Measurements from ENCODE around the gene SPINT2.

SPINT2 gene

GRCh38 chr19:38268539-38268938, 4.2 kb downstream of the SPINT2 start:
- TF ChIP-seq EZH2 (IDR thresholded peaks at IDR 0.05; ENCODE audit: borderline replicate concordance, low read length): no peak
- TF ChIP-seq, protein P1, sequence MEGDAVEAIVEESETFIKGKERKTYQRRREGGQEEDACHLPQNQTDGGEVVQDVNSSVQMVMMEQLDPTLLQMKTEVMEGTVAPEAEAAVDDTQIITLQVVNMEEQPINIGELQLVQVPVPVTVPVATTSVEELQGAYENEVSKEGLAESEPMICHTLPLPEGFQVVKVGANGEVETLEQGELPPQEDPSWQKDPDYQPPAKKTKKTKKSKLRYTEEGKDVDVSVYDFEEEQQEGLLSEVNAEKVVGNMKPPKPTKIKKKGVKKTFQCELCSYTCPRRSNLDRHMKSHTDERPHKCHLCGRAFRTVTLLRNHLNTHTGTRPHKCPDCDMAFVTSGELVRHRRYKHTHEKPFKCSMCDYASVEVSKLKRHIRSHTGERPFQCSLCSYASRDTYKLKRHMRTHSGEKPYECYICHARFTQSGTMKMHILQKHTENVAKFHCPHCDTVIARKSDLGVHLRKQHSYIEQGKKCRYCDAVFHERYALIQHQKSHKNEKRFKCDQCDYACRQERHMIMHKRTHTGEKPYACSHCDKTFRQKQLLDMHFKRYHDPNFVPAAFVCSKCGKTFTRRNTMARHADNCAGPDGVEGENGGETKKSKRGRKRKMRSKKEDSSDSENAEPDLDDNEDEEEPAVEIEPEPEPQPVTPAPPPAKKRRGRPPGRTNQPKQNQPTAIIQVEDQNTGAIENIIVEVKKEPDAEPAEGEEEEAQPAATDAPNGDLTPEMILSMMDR (IDR thresholded peaks at IDR 0.05; ENCODE audit: low read length): no peak
- Histone ChIP-seq H3K4me3 (ENCODE audit: low read depth, low read length, poor library complexity, severe bottlenecking) (peak overlapping the region; percentile 29), H2AFZ (ENCODE audit: low read length) (no peak overlapping the region), H3K27ac (ENCODE audit: low read depth, low read length, poor library complexity, severe bottlenecking) (peak overlapping the region; percentile 65), H3K4me2 (ENCODE audit: low read length) (peak overlapping the region; percentile 88), H3K27me3 (ENCODE audit: insufficient read depth, low read length) (no peaks in the 10 kb centered on the region), H3K9me2 (ENCODE audit: low read depth, low read length) (no peaks in the 10 kb centered on the region), H3K79me2 (ENCODE audit: insufficient read depth, low read length) (peaks cover 33% of the 10 kb centered on the region), H3K4me1 (ENCODE audit: insufficient read depth, low read length, severe bottlenecking) (peaks cover 69% of the 10 kb centered on the region), H4K20me1 (ENCODE audit: insufficient read depth, low read length) (no peaks in the 10 kb centered on the region), H3K9ac (ENCODE audit: low read length) (peak overlapping the region; percentile 28; the same call in 1 of the 2 replicates), H3F3A (ENCODE audit: insufficient read depth, low read length) (no peaks in the 10 kb centered on the region), H3K36me3 (ENCODE audit: insufficient read depth, low read length) (no peaks in the 10 kb centered on the region; the same call in 1 of the 2 replicates), H3K9me3 (ENCODE audit: low read length) (no peaks in the 10 kb centered on the region)

DNA sequence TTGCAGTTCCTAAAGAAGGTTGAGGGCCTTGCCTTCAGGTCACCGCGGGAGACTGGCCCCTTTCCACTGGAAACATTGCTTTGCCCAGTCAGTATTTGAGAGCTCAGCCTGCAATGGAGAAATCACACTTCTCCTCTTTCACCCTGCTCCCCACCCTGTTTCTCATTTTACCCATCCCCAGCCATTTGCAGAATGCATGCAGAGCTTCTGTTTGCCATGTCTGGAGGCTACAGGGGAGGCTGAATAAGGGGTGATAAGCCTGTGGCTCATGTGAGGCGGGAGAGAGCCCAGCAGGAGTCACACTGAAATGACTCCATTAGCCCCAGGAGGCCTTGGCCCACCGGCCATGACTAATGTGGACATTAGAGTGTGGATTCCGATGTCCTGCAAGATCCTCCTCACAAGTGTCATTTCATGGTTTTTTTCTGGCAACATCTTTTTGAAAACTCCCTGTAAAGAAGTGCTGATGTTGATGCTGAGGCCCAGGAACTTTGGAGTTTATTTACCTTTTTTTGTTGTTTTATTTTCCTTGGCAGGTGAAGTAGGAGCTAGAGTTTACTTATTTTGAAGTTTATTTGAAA, 6.3 kb downstream of the SPINT2 start:
- no peaks in the 10 kb centered on the region for H3K9me2 ChIP-seq (ENCODE audit: low read depth, low read length)
- peak overlapping the region; percentile 61 for H3K27ac ChIP-seq (ENCODE audit: low read depth, low read length, poor library complexity, severe bottlenecking)
- H3K4me3 ChIP-seq (ENCODE audit: low read depth, low read length, poor library complexity, severe bottlenecking): no peak overlapping the region
- H3K79me2 ChIP-seq (ENCODE audit: insufficient read depth, low read length): peaks cover 41% of the 10 kb centered on the region
- H4K20me1 ChIP-seq (ENCODE audit: insufficient read depth, low read length): no peaks in the 10 kb centered on the region
- no peak overlapping the region; the same call in 1 of the 2 replicates for H3K9ac ChIP-seq (ENCODE audit: low read length)
- H3K9me3 ChIP-seq (ENCODE audit: low read length): no peaks in the 10 kb centered on the region
- no peak overlapping the region; the same call in 1 of the 2 replicates for H3K4me2 ChIP-seq (ENCODE audit: low read length)
- peaks cover 3% of the 10 kb centered on the region; the same call in 1 of the 2 replicates for H3K36me3 ChIP-seq (ENCODE audit: insufficient read depth, low read length)
- H3K27me3 ChIP-seq (ENCODE audit: insufficient read depth, low read length): no peaks in the 10 kb centered on the region
- no peaks in the 10 kb centered on the region for H3F3A ChIP-seq (ENCODE audit: insufficient read depth, low read length)
- H3K4me1 ChIP-seq (ENCODE audit: insufficient read depth, low read length, severe bottlenecking): peaks cover 60% of the 10 kb centered on the region
- H2AFZ ChIP-seq (ENCODE audit: low read length): no peak overlapping the region
- TF ChIP-seq, protein P1 (IDR thresholded peaks at IDR 0.05; ENCODE audit: low read length): no peak
- no peak for TF ChIP-seq EZH2 (IDR thresholded peaks at IDR 0.05; ENCODE audit: borderline replicate concordance, low read length)

- no peak overlapping the region for H3K4me2 ChIP-seq (ENCODE audit: low read length)
- peaks cover 31% of the 10 kb centered on the region for H3K4me1 ChIP-seq (ENCODE audit: insufficient read depth, low read length, severe bottlenecking)
- H3K79me2 ChIP-seq (ENCODE audit: insufficient read depth, low read length): peaks cover 49% of the 10 kb centered on the region
- H3F3A ChIP-seq (ENCODE audit: insufficient read depth, low read length): no peaks in the 10 kb centered on the region
- no peak overlapping the region for H3K4me3 ChIP-seq (ENCODE audit: low read depth, low read length, poor library complexity, severe bottlenecking)
- H3K27me3 ChIP-seq (ENCODE audit: insufficient read depth, low read length): no peaks in the 10 kb centered on the region
- H3K36me3 ChIP-seq (ENCODE audit: insufficient read depth, low read length): peaks cover 3% of the 10 kb centered on the region; the same call in 1 of the 2 replicates
- H4K20me1 ChIP-seq (ENCODE audit: insufficient read depth, low read length): no peaks in the 10 kb centered on the region
- no peaks in the 10 kb centered on the region for H3K9me3 ChIP-seq (ENCODE audit: low read length)
- H2AFZ ChIP-seq (ENCODE audit: low read length): no peak overlapping the region
- no peaks in the 10 kb centered on the region for H3K9me2 ChIP-seq (ENCODE audit: low read depth, low read length)
- no peak overlapping the region for H3K27ac ChIP-seq (ENCODE audit: low read depth, low read length, poor library complexity, severe bottlenecking)
- TF ChIP-seq, protein P1 (IDR thresholded peaks at IDR 0.05; ENCODE audit: low read length): no peak
- no peak for TF ChIP-seq EZH2 (IDR thresholded peaks at IDR 0.05; ENCODE audit: borderline replicate concordance, low read length)
- H3K9ac ChIP-seq (ENCODE audit: low read length): no peak overlapping the region
Observed at GRCh38 chr19:38273499-38273898, 9.1 kb downstream of the SPINT2 start.

Measured in OCI-LY1 (cell line).